Endodermal cell (in vitro differentiated cells): Measurements from ENCODE around the gene ANO9. TPM values are rescaled to one million over a fixed set of nuclear protein-coding genes. Genes with fewer than 3 reads are reported as not detected.
A peak's percentile ranks its signal among the peaks of the same experiment; 100 is the strongest.
"Not testable (repeated sequence)": the region's sequence is repeated elsewhere in the genome, so short reads cannot be mapped to it uniquely, and the experiment has no call there.

Experiments used
- DNase-seq: peaks from one replicate; pipeline ENCODE4 v3.0.0-alpha.2; 2017
- H3K27ac ChIP-seq: 2 replicates; pipeline ENCODE4 v1.5.1; 2013; ENCODE audit warnings: mild to moderate bottlenecking, low read depth, low read length, moderate library complexity
- H3K27me3 ChIP-seq: 2 replicates; pipeline ENCODE4 v1.6.1; 2013; ENCODE audit warnings: mild to moderate bottlenecking, low read length, moderate library complexity; ENCODE audit not compliant: insufficient read depth, control insufficient read depth, poor library complexity, severe bottlenecking
- H3K36me3 ChIP-seq: 2 replicates; pipeline ENCODE4 v1.7.0; 2013; ENCODE audit warnings: mild to moderate bottlenecking, low read length, moderate library complexity; ENCODE audit not compliant: control insufficient read depth, insufficient read depth
- H3K4me1 ChIP-seq: one replicate; pipeline ENCODE4 v1.7.0; 2013; ENCODE audit warnings: low read length; ENCODE audit not compliant: control insufficient read depth, insufficient read depth
- H3K4me3 ChIP-seq: 2 replicates; pipeline ENCODE4 v1.5.1; 2013; ENCODE audit warnings: mild to moderate bottlenecking, low read length, moderate library complexity
- H3K9ac ChIP-seq: 2 replicates; pipeline ENCODE4 v1.6.1; 2013; ENCODE audit warnings: mild to moderate bottlenecking, low read length, moderate library complexity; ENCODE audit not compliant: poor library complexity, severe bottlenecking; ENCODE audit errors: extremely low read depth
- H3K9me3 ChIP-seq: 2 replicates; pipeline ENCODE4 v1.6.1; 2013; ENCODE audit warnings: mild to moderate bottlenecking, low read length, moderate library complexity; ENCODE audit not compliant: control insufficient read depth
- H3K27ac Mint-ChIP-seq: 2 replicates; pipeline ENCODE4 v1.8.0; 2020; ENCODE audit warnings: mixed read lengths
- H3K27me3 Mint-ChIP-seq: 2 replicates; pipeline ENCODE4 v1.8.0; 2021; ENCODE audit warnings: mild to moderate bottlenecking, mixed read lengths; ENCODE audit not compliant: insufficient read depth
- H3K36me3 Mint-ChIP-seq: 2 replicates; pipeline ENCODE4 v1.8.0; 2020; ENCODE audit warnings: low read depth, mixed read lengths
- H3K4me1 Mint-ChIP-seq: 2 replicates; pipeline ENCODE4 v1.8.0; 2020; ENCODE audit warnings: mixed read lengths
- H3K4me3 Mint-ChIP-seq: 2 replicates; pipeline ENCODE4 v1.8.0; 2020; ENCODE audit warnings: mild to moderate bottlenecking, moderate library complexity, mixed read lengths
- H3K9me3 Mint-ChIP-seq: 2 replicates; pipeline ENCODE4 v1.8.0; 2020; ENCODE audit warnings: mild to moderate bottlenecking, mixed read lengths
- CTCF ChIP-seq: fragments of 200-600 bp; sonication (generic); conservative IDR thresholded peaks from 2 replicates; pipeline ENCODE4 v1.5.0; 2021; ENCODE audit warnings: antibody characterized with exemption, mild to moderate bottlenecking
- WGBS, 2 experiments: methylation state at CpG; one replicate each; pipeline versions ENCODE4 v1.1.5 to v1.1.7; 2013; ENCODE audit warnings: missing lambda C conversion rate in 2 of 2, mixed read lengths in 1 of 2; ENCODE audit not compliant: insufficient coverage in 1 of 2, insufficient read length in 1 of 2; 5-methylcytosine and 5-hydroxymethylcytosine counted together
- total RNA-seq, 2 donors: library from RNA; stranded (reverse); fragmentation: NEBNext Ultra II Directional in 1 of 2; extraction: Animal tissue kit (Norgen Biotek cat#: 25700) in 1 of 2; gene quantifications; 2 replicates in 1 of 2; 3 replicates in 1 of 2; pipeline ENCODE4 v1.2.1, GENCODE V29; 2021

ANO9 gene
- total RNA-seq, 2 donors from 2014 or later = 16.8 to 17.8 TPM

GRCh38 chr11:391117-392017 is 50.4 kb downstream of the ANO9 start:
- Mint-ChIP-seq H3K27me3 (peaks cover 20% of the 10 kb centered on the region), H3K27ac (no peak overlapping the region), H3K4me1 (peaks cover 2% of the 10 kb centered on the region), H3K9me3 (peaks cover 5% of the 10 kb centered on the region), H3K36me3 (no peaks in the 10 kb centered on the region), H3K4me3 (no peak overlapping the region)
- 92 to 93% methylated on average over 34 to 38 of the region's 38 CpGs for WGBS, 2 experiments
- TF ChIP-seq CTCF = no peak
- peaks cover 15% of the 10 kb centered on the region for H3K27me3 ChIP-seq
- H3K4me3 ChIP-seq = no peak overlapping the region
- no peak overlapping the region for H3K27ac ChIP-seq
- no peaks in the 10 kb centered on the region for H3K4me1 ChIP-seq
- no peak overlapping the region for H3K9ac ChIP-seq
- no peak for DNase-seq
- H3K9me3 ChIP-seq = no peaks in the 10 kb centered on the region
- H3K36me3 ChIP-seq = no peaks in the 10 kb centered on the region

GRCh38 chr11:390175-390574 is 51.6 kb downstream of the ANO9 start:
- peak; percentile 88 for DNase-seq
- Histone ChIP-seq H3K4me3 (no peak overlapping the region), H3K36me3 (no peaks in the 10 kb centered on the region), H3K4me1 (no peaks in the 10 kb centered on the region), H3K27ac (no peak overlapping the region), H3K27me3 (peaks cover 15% of the 10 kb centered on the region), H3K9ac (no peak overlapping the region), H3K9me3 (no peaks in the 10 kb centered on the region)
- no peak overlapping the region for H3K27ac Mint-ChIP-seq
- H3K4me3 Mint-ChIP-seq = no peak overlapping the region
- no peaks in the 10 kb centered on the region for H3K36me3 Mint-ChIP-seq
- H3K9me3 Mint-ChIP-seq = peaks cover 5% of the 10 kb centered on the region
- 74 to 75% methylated on average over 5 to 6 of the region's 11 CpGs for WGBS, 2 experiments
- peaks cover 20% of the 10 kb centered on the region for H3K27me3 Mint-ChIP-seq
- peaks cover 2% of the 10 kb centered on the region for H3K4me1 Mint-ChIP-seq
- TF ChIP-seq CTCF = peak; percentile 69

- not testable (repeated sequence) for H3K4me3 Mint-ChIP-seq, H3K4me3 ChIP-seq, H3K36me3 Mint-ChIP-seq, DNase-seq, H3K4me1 Mint-ChIP-seq, H3K36me3 ChIP-seq, H3K9me3 ChIP-seq, H3K9ac ChIP-seq, H3K9me3 Mint-ChIP-seq, H3K4me1 ChIP-seq, H3K27ac Mint-ChIP-seq, H3K27ac ChIP-seq
- H3K27me3 ChIP-seq = peaks cover 15% of the 10 kb centered on the region
- WGBS, 2 experiments = 84 to 100% methylated on average over 1 to 8 of the region's 17 CpGs
- H3K27me3 Mint-ChIP-seq = peaks cover 20% of the 10 kb centered on the region
These were observed 52.4 kb downstream of the ANO9 start for GRCh38 chr11:389369-389768.
